Activated naive CD4-positive, alpha-beta T cell treated with anti-CD3 and anti-CD28 coated beads, Interleukin-2, amount 50 U/mL, for 16 hours (primary cell): ENCODE measurements around the gene AWAT1.
A peak's percentile ranks its signal among the peaks of the same experiment; 100 is the strongest.
"Not testable (repeated sequence)": the region's sequence is repeated elsewhere in the genome, so short reads cannot be mapped to it uniquely, and the experiment has no call there.

Experiments used
- DNase-seq: peaks from one replicate; pipeline ENCODE4 v3.0.0-alpha.2; 2020

AWAT1 gene

DNA sequence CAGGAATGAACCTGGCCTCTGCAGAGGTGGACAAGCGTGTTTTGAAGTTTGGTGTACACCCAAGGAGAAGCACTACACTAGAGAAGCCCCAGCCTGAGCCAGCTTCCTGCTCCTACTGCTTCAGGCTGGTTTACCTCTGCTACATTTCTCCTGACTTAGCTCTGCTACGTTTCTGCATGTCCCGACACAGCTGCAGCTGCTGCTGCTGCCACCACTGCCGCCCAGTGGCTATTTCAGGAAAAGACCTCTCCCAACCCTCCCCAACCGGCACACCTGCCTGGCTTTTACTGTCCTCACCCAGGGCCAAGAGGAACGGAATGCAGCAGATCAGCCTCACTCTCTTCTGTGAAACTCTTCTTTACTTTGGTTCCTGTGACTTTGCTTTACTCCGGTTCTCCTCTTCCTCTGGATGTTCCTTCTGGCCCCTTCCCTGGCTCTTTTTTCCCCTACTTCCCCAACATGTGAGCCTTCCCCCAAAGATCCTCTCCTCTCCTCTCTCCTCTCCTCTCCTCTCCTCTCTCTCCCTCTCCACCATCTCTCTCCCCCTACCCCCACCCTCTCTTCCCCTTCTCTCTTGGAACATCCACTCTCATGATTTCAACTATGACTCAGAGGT lies 28.6 kb downstream of the AWAT1 start:
- DNase-seq = peak; percentile 30

DNA sequence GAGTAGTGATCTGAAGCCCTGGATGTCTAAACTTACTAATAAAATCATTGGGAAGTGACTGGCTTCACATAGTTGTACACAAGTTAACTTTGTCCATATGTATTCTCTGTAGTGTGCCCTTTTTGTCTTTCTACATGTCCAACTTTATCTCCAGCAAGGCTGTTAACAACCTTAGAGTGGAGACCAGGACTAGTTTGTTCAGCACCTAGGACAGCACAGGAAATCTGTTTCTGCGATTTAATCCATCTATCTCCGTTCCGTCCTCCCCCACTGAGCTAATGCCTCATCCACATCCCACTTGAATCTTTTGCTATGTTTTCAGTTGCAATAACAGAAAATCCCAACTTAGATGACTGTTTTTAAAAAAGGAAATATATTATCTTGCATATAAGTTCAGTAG lies 30.3 kb downstream of the AWAT1 start:
- DNase-seq = no peak

DNA sequence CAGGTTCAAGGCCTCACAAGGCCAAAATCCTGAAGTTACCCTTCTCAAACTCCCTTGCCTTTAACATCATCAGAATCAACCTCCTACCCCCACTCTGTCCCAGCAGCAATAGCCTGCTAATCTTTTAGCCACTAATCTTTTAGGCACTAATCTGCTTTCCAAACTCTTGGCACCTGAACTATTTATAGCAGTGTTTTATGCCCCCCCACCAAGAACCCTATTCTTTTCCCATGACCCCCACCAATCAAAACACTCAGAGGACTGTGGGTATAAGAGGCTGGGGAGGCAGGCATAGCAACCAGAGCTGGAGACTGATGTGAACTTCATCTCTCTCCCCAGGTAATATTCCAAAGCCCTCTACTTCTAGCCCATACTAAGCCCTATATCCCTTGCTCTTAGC lies 33.6 kb downstream of the AWAT1 start, which contains the start of gene ARR3:
Gene ARR3, plus strand, starts transcription at position 301 of the 400 bp plus-strand sequence. CDS start 1,052 bp downstream, outside the sequence.
- no peak for DNase-seq

DNA sequence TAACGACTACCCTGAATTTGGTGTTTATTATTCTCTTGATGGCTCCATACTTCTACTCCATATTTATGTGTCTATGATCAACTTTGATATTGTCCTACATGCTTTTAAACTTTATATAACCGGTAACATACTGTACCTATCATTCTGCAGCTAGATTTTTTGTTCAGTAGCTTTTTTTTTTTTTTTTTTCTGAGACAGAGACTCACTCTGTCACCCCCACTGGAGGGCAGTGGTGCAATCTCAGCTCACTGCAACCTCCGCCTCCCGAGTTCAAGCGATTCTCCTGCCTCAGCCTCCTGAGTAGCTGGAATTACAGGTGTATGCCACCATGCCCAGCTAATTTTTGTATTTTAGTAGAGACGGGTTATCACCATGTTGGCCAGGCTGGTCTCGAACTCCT lies 39.6 kb downstream of the AWAT1 start:
- DNase-seq = not testable (repeated sequence)

DNA sequence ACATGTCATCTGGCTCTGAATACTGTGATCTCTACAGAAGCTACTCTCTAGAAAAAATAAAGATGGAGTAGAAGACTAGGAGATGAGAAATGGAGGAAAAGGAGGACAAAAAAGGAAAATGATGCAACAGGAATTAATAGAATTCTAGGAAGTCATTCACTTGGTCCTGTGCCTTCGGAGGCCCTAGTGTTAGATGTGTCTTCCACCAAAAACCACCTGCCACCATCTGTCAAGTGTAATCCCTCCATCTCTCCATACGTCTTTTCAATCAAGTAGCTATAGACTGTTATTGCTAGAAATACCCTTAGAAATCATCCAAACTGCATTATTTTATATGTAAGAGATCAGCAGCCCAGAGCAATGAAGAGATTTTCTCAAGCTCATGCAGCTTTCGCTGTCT lies 44.6 kb downstream of the AWAT1 start:
- no peak for DNase-seq

DNA sequence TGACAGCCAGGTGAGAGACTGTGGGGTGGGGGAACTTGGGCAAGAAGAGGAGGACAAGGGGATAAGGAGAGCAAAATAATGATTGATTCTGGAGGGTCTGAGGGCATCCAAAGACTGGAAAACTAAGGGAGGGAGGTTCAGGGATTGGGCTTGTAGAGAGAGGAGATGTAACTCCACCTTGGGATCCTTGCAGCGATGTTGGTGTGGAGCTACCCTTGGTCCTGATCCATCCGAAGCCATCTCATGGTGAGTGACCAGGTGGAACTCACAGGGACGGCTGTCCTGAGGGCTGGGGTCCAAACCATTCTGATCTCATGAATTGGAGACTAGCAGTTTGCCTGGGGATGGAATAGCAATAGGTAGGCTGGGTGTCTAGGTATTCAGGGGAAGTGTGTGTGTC lies 46.1 kb downstream of the AWAT1 start:
- DNase-seq = no peak

DNA sequence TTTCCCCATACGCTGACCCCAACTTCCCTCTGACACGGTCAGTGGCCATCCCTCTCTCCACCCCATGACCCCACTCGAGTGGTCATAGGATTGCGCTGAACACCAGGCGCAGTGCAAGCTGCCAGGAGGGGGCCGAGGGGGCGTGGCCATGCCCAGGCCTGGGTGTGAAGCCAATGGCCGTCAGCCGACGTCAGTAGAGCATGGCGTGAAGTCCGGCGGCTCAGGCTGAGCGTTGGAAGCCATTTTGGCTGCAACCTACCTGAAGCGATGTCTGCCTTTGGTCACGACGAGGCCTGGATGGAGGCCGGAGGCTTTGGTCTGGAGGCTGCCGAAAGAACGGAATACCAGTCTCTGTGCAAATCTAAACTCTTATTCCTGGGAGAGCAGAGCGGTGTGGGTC lies 47.5 kb downstream of the AWAT1 start, which contains the start of gene RAB41:
Gene RAB41, plus strand, starts transcription at position 222 of the 400 bp plus-strand sequence. Its CDS starts 46 bp downstream, at position 268.
- no peak for DNase-seq

DNA sequence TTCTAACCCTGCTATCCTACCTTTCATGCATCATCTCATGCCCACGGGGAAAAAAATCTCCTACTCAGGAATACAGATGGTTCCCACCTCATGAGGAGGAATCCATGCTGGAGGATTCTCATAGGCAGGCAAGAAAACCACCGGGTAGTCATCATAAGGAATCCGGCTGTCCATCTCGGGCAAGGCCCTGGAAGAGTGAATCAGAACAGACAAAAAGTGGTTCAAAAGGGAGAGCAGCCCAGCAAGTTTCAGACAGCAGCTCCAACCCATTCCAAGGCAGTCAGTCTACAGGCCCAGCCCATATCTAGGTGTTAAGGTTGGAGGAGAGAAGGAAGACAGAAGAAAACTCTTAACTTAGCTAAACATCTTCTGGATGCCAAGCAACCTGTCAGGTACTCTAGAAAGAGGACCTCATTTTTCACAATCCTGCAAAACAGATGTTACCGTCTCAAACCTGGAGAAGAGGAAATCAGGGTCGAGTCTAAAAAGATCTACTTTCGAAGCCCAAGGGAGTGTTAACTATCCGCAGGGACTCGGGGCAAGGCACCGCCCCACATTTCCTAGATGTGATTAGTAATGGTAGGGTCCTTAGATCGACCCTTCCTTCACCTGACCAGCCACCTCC lies 54.8 kb downstream of the AWAT1 start:
- no peak for DNase-seq
